Stimulated activated CD4-positive, alpha-beta T cell treated with anti-CD3 and anti-CD28 coated beads, Interleukin-15, amount 100 ng/mL, for 1 hour (primary cell): Measurements from ENCODE around the gene CETN1.

Experiments used
- DNase-seq, 2 donors: peaks; one replicate each; pipeline ENCODE4 v3.0.0-alpha.2; 2020; ENCODE audit warnings: low read depth in 1 of 2, low spot score in 1 of 2

The CETN1 gene

GRCh38 chr18:576924-577323, 3.3 kb upstream of the CETN1 start:
- DNase-seq = no peak

- no peak for DNase-seq
Measured at GRCh38 chr18:577643-578375, 2.4 kb upstream of the CETN1 start.

- no peak for DNase-seq
Measured at GRCh38 chr18:579238-579637, 942 bp upstream of the CETN1 start.

DNA sequence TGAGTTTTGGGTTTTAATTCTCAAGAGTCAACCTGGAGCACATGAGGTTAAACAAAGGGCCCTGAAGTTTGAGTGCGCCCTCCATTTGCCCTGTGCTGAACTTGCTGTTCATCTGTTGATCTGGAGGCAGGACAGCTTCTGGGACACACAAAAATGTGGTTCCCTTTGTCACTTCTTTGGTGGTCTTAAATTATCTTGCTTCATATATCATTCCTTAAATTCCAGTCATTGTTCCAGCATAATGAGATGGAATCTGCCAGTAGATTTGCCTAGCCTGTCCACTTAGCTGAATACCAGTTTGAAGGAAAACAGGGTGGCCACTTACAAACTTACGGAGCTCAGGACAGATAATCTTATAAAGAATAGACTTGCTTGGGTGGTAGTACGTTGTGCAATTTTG, 916 bp downstream of the CETN1 start:
- no peak for DNase-seq

DNA sequence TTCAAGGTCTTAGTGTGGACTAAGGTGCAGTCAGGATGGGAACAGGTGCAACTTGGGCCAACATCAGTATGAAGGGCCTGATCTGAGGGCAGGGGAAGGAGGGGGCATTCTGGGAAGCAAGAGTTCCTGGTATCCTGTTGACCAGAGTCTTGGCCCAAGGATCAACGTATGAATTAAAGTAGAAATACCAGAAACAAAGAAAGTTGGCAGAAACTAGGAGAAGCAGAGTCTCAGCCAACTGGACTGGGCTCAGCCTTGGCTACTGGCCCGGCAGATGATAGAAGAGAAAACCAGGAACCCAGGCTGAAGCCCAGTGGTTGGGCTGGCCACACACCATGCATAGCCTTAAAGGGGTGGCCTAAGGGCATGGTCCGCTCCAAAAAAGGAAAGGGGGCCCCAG, 2.3 kb downstream of the CETN1 start:
- DNase-seq = no peak

DNA sequence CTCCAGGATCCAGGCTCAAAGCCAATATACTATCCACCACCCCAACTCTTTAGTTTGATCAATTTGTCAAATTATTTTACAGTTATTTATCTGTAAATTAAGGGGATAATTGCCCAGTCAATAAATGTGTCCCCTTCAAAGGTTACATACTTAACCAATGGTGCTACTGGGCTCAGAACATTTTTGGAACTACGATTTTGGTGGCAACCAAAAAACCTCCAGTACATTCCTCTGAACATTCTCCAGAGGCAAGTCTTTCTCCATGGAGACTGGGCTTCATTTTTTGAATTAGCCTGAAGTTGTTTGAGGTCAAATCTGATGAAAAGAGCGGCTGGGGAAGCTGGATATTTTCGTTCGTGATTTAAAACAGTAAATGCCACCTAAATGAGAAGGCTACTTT, 14.9 kb downstream of the CETN1 start:
- DNase-seq = no peak

GRCh38 chr18:595571-595970, 15.4 kb downstream of the CETN1 start:
- DNase-seq = no peak

- peak in 1 of 2 donors; percentile 48 for DNase-seq
Measured at GRCh38 chr18:596288-596881, 16.2 kb downstream of the CETN1 start.

- DNase-seq = no peak
Measured at GRCh38 chr18:598124-598589, 18.0 kb downstream of the CETN1 start.

DNA sequence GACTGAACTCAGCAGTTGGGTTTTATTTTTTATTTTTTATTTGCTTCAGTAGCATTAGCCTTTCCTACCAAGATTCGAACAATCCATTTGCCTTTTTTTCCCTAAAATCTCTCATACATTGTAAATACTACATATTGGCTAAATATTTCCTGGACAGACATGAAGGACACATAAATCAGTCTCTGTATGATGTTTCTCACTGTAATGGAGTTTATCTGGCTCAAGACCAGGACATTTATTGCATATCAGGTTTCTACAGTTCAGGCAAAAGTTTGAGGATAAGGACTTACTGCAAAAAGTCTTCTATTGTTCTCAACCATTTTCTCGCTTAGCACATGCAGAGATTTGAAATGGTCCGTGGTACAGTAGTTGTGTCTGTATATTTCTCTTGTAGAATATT, 19.9 kb downstream of the CETN1 start:
- DNase-seq = no peak

GRCh38 chr18:604771-605170, 24.6 kb downstream of the CETN1 start:
- no peak for DNase-seq

DNA sequence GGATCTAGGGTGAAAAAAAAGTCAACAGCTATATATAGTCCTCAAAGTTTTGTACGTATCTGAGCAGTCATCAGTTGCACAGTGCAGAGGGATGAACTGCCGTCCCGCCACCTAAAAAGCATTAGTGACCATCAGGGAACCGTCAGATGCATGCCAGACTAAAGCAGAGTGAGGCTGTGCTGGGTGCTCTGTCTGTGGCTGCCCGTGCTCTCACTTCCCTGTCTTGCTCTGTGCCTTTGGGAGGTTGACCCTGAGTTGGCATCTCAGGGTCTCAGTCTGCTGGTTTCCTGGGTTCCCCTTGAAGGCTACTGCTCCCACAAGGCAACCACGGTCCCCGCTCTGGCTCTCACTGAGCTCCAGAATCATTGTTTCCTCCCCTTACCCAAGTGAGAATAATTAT, 27.8 kb downstream of the CETN1 start:
- DNase-seq = no peak

DNA sequence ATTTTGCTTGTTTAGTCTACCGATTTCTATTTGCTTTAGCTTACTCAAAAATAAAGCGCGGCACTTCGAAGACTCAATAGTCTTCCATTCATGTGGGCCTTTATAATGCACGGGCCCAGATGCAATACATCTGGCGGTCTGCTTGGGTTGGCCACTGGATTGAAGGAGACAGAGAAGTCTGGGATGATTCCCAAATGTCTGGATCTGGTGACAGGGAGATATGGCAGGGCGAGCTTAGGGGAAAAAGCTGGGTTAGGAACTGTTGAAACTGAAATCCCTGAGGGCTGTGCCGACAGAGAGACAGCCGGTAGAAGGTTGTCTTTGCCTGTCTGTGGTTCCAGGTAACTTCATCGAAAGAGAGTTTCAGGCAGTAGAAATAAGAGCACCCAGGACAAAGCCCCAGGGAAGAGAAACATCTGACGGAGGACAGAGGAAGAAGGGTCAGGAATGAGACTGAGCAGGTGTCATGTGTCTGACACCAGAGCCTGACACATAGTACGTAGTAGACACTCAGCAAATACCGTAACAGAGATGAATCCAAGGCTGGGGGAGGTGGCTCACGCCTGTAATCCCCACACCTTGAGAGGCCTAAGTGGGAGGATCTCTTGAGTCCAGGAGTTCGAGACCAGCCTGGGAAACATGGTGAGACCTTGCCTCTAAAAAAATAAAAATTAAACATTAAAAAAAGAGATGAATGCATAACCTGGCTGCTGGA, 30.2 kb downstream of the CETN1 start:
- no peak for DNase-seq

DNA sequence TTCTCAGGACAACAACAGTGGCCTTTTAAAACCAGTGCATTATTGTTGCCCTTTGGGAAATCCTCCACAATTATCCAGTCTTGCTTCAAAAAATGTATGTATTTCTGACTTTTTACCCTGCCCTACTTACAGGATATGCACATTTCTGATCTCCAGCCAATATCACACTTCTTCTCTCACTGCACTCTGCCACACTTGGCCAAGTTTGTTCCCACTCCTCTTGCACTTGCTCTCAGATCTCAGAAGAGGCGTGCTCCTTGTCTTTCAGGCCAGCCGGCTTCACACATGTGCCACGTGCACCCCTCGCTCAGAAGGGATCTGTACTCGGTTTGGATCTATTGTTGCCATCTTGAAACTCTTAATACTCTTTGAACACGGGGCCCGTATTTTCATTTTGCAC, 32.0 kb downstream of the CETN1 start:
- no peak for DNase-seq

DNA sequence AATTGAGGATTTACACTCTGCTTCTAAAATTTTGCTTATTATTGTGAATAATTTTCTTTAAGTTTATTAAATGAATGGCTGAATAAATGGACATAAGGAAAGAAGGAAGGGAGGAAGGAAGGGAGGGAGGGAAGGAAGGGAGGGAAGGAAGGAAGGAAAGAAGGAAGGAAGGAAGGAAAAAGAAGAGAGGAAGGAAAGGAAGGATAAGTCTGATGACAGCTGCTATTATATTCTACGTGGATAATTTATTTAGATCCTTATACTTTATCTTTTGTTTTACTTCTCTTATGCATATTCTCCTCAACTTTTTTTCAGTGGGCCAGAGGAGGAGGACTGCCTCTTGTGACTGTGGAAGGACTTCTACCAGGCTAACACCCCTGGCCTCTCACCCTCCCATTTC, 34.0 kb downstream of the CETN1 start:
- DNase-seq = no peak

GRCh38 chr18:615092-615521, 34.9 kb downstream of the CETN1 start:
- DNase-seq = no peak

GRCh38 chr18:615773-616172, 35.6 kb downstream of the CETN1 start:
- no peak for DNase-seq

DNA sequence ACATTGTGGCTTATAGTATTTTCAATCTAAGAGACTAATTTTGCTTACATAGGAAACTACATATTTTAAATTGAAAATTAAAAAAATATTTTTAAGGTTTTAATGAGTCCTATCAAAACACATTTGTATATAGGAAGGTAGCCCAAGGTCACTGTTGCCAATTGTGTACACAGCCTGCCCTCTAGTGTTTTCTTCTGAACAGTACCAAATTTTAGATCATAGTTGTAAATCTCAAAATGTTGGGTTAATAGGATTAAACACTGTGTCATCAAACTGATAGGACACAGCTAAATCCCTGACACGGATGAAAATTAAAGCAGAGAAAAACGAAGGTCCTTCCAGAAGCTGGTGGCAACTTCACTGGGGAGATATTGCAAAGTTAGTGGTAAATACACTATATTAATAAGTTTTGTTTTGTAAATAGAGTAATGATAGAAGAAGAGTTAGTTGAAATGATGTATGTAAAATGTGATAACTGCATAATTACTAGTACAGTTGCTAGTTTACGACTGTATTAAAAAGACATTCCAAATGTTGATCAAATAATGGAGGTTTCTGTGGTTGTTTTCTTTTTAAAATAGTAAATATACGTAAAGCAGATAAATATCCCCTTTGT, 36.3 kb downstream of the CETN1 start:
- no peak for DNase-seq

- DNase-seq = no peak
Measured at GRCh38 chr18:617970-618504, 37.9 kb downstream of the CETN1 start.

DNA sequence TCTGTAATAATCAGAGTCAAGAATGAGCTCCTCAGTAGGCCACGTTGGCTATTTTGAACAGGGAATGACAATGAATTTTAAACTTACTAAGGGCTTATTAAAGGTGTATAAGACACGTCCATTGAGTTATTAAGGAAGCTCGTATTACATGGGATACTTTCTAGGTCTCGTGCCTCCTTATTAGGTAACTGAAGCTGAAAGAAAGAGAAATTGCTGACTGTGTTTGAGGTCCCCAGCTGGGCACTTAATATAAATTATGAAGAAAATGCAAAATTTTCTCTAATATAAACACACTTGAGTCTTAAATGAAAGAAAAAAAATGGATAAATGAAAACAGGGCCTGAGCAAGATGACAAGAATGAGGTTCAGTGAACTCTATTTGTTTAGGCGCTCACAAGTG, 38.4 kb downstream of the CETN1 start:
- DNase-seq = no peak

DNA sequence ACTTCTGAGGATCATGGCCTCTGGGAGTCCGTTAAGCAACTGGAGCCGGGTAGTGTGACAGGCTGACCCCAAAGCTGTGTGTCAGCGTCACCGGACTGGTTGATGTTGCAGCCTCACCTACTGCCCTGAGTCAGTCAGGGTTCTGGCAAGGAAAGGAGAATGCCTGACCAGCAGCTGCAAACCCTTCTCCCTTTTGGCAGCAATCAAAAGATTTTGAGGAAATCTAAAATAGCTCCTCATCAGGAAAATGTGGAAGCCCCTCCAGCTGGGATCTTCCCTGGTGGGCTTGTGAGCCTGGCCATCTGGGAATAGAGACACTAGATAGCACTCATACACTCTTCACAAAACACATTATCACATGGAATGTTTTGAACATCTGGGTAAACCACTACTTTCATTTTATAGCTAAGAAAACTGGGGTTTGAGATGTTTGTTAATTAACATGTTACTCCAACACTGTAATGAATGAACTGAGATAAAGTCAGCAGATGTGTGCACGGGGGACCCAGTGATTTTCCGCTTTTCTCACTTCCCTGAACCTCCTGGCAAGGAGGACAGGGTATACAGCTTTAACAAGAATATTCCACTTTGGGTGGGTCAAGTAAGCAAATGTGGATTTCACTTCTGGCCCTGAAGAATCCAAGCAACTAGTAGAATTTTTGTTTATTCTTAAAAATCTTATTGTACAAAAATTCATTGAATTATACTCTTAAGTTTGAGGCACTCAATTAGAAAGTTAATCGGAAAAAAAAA, 41.3 kb downstream of the CETN1 start:
- no peak for DNase-seq
